GM21515 (cell line): ENCODE data around the gene AP2M1.
"Not testable (repeated sequence)": the region's sequence is repeated elsewhere in the genome, so short reads cannot be mapped to it uniquely, and the experiment has no call there.

ENCODE experiments used
- ATAC-seq: cut with Tn5 transposase; IDR thresholded peaks from one replicate; pipeline ENCODE4 v1.9.1; 2021; ENCODE audit not compliant: unreplicated experiment

Gene AP2M1

DNA sequence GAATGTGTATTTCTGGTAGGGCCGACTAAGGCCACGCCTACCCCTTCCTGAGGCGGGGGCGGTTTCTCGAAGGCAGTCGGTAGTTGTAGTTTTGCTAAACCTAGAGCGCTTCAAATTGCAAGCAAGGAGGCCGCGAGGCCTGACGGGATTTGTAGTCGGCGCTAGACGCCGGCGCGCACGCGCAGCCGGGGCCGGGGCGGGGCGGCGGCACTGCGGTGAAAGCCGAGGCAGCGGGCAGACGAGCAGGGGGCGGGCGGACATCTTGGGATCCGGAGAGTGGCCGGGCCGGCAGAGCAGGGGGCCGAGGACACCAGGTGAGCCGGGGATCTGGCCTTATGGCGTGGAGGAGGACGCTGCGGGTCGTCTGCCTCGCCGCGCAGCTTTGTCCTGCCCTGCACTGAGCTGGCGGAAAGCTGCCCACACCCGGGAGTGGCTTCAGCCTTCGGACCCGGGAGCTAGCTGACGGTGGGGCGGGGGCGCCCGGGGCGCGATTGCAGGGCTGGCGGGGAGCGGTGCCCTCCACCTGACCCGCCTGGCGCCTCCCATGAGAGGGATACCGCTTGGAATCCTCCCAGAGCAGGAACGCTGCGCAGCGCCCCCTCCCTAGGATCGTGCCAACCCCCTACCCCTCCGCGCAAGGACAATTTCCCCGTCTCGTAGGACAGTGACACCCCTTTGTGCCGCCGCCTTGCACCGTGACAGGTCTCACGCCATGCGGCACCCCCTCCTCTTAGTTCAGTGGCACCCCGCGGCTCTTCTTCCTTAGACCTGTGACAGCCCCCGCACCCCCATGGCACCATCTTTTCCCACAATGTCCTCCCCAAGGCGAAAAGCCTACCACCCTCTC is at the start of gene AP2M1:
Gene AP2M1, plus strand, starts transcription at position 210 of the 847 bp plus-strand sequence. CDS start 2,139 bp downstream, outside the sequence.
- ATAC-seq: peak; percentile 92

DNA sequence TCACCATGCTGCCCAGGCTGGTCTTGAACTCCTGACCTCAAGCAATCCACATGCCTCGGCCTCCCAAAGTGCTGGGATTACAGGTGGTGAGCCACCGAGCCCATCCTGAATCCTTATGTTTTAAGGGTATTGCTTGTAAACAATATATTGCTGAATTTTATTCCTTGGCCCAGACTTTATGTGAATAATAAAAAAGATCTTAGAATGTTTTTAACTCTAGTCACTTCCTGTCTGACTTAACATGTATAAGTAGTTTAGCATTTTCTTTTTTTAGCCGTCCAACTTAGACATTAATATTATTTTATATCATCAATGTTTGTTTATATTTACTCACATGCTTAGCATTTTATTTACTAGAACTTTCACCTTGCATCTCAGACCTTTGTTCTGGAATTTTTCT is 48.6 kb upstream of the AP2M1 start:
- no peak for ATAC-seq

DNA sequence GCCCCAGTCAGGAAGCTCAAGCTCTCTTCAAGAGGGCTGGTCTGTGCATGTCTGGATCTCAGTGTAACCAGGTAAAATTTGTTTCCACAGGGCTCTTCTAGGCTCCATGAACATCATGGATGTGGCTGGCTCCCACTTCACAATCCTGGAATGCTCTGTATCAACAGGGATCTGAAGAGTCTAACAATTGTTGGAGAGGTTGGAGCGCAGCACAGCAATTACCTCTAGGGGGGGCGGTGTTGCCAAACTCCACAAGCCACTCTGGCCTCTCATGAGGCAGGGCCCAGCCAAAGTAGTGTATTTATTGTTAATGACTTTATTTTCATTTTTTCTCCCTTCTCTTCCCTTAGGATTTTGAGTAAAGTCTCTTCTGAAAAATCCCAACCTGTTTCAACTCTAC is 45.6 kb upstream of the AP2M1 start:
- no peak for ATAC-seq

DNA sequence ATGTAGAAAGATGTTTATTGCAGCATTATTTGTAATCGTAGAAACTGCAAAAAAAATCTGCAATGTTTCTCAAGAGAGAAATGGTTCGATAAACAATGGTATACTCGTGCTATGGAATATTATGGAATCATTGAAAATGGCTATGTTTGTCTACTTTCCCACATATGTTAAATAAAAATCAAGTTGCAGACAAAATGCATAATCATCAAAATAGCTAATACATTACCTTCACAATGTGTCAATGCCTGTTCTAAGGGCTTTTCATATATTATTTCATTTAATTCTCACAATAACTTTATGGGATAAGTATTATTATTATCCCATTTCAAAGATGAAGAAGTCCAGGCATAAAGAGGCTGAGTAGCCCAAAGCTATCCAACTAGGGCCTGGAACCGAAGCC is 41.7 kb upstream of the AP2M1 start:
- no peak for ATAC-seq

DNA sequence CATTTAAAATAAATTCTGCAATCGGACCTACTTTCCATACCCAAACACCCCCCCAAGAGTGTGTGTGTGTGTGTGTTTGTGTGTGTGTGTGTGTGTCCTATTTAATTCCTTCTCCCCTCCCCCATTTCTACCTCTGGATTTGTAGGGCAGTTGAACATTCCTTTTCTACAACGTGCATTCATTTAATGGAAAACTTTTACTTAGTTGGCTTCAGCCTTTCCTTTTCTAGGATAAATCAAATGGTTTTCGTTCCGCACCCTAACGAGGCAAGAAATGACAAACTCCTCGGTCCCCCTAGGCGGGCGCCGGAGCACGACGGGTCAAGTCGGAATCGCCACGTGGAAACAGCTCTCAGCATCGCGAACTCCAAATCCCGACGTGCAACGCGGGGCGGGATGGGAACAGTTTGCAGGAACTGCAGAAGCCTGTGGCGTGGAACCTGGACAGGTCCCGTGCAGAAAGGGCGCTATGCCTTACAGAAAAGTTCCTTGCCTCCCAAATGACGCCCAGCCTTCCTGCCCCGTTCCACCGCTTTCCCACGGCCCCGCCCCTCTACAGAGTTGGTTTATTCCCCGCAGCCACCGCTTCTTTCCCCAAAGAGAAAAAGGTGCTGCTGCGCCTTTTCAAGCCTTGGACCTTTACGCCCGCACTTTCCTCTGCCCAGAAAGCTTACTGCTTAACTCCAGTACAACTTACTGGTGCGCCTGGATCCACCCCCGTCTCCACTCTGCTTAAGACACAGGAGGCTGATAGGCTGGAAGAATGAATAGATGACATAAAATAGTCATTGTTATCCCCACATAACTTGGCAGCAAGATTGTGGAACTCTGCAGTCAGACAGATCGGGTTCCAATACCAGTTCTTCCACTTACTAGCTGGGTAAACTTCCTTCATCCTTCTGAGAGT is 40.6 kb upstream of the AP2M1 start:
- peak; percentile 41 for ATAC-seq

DNA sequence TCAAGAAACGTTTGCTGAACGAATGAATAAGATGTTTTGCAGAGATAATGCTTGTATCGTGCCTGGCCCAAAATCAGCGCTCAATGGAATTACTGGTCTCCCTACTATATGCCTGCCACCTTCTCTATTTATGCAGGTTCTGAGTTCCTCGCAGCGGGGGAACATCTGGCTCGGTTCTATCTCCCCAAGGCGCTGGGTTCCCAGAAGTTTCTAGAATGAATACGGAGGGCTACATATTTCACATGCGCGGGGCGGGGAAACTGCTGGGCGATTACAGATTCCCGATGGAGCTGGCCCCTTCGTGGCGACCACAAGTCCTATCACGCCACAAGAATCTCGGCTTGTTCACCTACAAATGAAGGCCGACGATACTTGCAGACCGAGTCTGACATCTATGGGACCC is 39.9 kb upstream of the AP2M1 start:
- ATAC-seq: peak; percentile 2

DNA sequence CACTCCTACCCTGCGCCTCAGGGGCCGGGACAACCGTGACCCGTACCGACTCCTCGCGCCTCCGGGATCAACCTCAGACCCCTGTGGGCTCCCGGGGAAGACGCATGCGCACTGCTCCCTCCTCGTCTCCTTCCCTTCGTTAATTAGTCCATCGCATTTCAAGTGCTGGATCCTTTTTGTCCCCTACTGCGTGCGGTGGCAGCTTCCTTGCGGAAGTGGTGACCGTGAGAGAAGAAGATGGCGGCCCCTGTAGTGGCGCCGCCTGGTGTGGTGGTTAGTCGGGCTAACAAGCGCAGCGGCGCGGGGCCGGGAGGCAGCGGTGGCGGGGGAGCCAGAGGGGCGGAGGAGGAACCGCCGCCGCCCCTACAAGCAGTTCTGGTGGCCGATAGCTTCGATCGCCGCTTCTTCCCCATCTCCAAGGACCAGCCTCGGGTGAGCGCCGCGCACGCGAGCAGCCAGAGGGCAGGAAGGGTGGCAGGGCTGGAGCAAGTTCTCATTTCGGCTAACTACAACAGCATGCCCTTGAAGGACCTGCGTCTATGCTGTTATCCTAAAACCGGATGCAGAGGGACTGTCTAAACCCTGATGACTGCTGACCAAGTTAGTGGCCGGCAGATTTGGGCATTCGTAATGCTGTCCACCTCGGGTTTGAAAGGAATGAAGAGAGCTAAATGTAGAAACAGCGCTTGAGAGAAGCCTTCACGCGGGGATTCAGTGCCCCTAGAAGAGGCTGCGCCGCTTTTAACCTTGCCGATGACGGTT is 39.3 kb upstream of the AP2M1 start, which contains the start of gene EIF2B5:
Gene EIF2B5, plus strand, starts transcription at position 210 of the 762 bp plus-strand sequence. Its CDS starts 28 bp downstream, at position 238.
- peak; percentile 85 for ATAC-seq

DNA sequence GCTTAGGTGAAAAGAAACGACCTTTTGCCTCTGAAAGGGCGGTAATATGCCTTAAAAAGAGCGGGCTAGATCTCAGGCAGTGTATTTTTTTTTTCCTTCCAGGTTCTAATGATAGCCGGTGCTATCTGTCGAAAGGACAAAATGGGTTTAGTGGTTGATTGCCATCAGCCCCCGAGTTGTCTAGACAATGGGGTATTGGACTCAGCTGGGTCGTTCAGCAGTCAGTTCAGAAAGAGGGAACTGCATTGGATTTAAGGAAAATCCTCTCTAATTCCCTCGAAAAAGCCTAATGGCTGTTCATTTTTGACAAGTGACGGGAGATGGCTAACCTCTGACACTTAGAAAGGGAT is 38.8 kb upstream of the AP2M1 start:
- ATAC-seq: no peak

DNA sequence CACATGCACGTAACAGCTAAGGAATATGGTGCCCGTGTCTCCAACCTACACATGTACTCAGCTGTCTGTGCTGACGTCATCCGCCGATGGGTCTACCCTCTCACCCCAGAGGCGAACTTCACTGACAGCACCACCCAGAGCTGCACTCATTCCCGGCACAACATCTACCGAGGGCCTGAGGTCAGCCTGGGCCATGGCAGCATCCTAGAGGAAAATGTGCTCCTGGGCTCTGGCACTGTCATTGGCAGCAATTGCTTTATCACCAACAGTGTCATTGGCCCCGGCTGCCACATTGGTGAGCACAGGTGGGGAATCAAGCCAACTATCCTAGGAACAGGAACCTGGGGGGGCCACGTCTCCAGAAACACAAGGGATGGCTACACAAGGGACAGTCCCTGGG is 34.2 kb upstream of the AP2M1 start:
- no peak for ATAC-seq

DNA sequence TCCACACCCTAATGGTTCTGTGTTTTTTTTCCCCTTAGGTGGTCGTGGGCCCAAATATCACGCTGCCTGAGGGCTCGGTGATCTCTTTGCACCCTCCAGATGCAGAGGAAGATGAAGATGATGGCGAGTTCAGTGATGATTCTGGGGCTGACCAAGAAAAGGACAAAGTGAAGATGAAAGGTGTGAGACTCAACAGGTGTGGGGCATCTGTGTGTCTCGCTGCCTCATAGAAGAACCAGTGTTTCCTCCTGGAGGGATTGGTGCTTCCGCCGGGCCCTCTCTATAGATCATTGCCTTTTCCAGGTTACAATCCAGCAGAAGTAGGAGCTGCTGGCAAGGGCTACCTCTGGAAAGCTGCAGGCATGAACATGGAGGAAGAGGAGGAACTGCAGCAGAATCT is 32.5 kb upstream of the AP2M1 start:
- no peak for ATAC-seq

DNA sequence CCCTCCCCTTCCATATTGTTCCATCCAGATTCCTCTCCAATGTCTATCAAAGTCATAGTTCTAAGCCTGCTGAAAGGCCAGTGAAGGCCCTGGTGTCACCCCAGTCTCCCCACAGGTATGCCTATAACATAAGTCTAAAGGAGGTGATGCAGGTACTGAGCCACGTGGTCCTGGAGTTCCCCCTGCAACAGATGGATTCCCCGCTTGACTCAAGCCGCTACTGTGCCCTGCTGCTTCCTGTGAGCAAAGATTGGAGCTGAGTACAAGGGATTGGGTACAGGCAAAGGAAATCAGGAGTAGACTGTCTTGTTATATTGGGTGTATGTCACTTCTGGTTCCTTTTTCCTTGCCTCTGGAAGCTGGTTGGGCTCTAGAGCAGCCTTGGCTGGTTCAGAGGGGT is 31.3 kb upstream of the AP2M1 start:
- no peak for ATAC-seq

DNA sequence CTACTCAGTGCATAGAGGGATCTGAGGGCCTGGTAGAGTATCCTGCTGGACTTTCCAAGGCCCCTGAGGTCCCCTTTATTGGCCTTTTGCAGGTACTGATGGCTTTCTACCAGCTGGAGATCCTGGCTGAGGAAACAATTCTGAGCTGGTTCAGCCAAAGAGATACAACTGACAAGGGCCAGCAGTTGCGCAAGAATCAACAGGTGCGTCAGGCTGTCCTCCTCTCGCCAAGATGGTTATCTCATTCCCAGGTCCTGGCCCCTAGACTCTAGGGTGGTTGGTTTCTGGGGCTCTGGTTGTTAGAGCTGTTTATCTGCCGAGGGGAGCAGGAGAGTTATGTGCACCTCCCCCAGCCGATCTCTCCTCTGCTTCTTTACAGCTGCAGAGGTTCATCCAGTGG is 30.1 kb upstream of the AP2M1 start:
- no peak for ATAC-seq

DNA sequence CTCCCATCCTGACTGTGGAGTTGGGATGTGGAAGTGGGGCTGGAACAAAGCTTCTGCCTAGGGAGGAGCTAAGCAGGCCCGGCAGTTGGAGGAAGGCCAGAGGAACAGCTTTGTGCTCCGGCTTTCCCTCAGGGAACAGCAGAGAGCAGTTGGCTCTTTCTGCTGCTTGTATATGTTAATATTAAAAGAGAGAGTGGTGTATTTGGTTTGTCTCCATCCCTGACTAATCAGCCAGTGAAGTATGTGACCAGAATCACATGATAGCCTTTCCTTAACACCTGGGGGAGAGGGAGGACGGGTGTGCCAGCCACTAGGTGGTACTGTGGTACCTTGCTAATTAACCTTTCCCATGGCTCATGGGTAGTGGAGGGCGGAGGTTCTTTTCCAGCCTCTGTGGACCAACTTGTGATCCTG is 29.5 kb upstream of the AP2M1 start:
- no peak for ATAC-seq

DNA sequence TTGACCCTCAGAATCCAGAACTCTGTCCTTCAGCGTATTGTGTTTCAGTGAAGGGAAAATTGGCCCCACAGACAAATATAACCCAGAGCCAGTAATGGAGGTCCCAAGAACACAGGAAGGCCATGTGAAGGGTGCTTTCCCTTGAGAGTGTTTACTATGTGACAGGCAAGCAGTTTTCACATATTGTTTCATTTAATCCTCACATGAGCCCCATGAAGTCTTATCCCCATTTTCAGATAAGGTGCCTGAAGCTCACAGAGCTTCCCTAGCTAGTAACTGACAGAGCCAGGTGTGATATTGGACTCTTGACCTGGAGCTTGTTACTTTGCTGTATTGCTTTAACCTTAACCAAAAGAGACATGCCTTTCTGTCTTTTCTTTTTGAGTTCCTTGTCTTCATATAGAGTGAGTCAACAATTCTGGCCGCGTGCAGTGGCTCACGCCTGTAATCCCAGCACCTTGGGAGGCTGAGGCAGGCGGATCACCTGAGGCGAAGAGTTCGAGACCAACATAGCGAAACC is 28.8 kb upstream of the AP2M1 start:
- ATAC-seq: no peak

DNA sequence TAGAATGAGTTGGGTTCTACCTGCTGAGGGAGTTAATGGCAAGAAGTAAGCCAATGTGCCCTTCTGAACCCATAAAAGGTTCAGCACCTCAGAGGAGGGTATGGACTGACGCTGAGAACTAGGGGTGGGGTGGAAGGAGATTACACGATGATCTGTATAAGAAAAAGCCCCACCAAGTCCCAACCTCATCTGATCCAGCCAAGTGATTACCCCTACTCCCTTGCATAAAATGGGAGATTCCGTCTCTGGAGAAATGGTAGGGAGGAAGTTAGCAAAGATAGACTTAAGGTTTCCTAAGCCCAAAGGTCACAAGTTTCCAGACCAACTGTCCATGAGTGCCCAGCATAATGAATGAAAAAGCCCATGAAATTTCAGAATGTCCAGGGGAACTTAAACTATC is 26.6 kb upstream of the AP2M1 start:
- ATAC-seq: no peak

DNA sequence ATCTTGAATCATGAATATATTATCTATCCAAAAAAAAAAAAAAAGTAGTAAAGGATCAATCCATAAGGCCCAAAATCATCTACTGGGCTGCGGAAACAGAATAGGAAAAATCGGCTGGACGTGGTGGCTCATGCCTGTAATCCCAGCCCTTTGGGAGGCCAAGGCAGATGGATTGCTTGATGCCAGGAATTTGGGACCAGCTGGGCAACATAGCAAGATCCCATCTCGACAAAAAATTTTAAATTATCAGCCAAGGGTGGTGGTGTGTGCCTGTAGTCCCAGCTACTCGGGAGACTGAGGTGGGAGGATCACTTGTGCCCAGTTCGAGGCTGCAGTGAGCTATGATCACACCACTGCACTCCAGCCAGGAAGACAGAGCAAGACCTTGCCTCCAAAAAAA is 25.5 kb upstream of the AP2M1 start:
- no peak for ATAC-seq

DNA sequence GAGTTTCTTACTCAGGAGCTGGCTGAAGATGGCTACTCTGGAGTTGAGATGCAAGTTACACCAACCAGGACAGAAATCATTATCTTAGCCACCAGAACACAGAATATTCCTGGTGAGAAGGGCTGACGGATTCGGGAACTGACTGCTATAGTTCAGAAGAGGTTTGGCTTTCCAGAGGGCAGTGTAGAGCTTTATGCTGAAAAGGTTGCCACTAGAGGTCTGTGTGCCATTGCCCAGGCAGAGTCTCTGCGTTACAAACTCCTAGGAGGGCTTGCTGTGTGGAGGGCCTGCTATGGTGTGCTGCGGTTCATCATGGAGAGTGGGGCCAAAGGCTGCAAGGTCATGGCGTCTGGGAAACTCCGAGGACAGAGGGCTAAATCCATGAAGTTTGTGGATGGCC is 24.9 kb upstream of the AP2M1 start:
- not testable (repeated sequence) for ATAC-seq

DNA sequence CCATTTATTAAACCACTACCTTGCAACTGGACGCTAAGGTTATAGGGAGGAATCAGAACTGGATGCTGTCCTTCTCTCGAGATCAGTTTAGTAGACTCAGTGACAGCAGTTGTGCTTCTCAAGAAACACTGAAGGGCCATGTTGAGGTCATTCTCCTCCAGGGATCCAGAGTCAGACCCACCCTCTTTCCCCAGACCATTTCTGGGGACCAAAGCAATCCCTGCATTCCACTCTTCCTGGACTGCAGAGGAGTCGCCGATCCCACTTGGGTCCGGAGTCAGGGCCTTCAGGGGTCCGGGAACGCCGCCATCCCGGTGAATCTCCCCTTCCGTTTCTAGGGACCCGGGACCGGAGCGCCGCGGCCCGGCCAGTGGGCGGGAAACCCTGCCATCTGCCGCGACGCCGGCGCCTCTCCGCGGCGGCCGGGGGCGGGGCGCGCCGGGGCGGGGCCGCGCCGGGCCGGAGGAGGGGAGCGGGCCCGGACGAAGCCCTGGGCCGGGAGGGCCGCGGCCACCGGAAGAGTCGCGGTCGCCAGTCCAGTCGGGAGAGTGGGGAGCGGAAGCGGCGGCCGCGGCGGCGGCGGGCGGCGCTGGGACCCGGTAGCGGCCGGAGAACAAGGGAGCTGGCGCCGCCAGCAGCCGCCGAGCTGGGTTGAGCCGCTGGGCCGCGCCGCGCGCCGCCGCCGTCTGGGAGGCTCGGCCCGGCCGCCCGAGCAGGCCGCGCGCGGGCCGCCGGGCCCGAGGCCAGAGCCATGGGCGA is 19.6 kb upstream of the AP2M1 start, which contains the start of gene DVL3:
Gene DVL3, plus strand, starts transcription at position 493 of the 759 bp plus-strand sequence. Its CDS starts 259 bp downstream, at position 752.
- ATAC-seq: peak; percentile 78

DNA sequence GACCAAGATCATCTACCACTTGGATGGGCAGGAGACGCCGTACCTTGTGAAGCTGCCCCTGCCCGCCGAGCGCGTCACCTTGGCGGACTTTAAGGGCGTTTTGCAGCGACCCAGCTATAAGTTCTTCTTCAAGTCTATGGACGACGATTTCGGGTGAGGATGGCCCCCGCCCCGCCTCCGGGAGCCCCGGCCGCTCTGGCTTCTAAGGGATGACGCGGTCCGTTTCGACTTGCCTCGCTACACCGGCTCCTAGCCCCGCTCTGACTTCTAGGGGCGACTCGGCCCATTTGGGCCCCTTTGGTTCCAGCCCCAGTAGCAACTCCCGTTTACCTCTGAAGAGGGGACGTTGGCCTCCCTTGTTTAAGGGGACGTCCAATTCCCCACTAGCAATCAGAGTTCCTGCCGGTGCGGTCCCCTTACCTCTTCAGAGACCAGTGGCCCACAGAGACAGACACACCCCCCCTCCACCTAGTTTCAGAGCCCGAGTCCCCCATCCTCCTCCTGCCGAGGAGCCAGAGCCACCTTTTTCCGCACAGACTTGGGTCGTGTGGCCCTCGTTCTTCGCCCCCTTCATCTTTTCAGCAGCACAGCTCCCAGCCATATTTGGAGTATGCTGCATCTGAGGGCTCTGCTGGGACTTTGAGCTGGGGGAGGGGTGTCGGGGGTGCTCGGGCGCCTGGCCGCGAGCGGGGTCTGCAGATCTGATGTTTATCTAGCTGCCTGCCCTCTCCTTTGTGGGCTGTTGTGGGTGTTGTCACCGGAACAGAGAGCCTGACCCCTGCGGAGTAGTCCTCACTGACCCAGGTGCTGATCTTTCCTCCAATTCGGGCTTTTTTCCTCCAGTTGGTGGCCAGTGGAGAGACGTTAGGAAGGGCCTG is 18.8 kb upstream of the AP2M1 start:
- peak; percentile 18 for ATAC-seq
